ENCODE measurements around the gene CYP19A1.

The CYP19A1 gene

DNA sequence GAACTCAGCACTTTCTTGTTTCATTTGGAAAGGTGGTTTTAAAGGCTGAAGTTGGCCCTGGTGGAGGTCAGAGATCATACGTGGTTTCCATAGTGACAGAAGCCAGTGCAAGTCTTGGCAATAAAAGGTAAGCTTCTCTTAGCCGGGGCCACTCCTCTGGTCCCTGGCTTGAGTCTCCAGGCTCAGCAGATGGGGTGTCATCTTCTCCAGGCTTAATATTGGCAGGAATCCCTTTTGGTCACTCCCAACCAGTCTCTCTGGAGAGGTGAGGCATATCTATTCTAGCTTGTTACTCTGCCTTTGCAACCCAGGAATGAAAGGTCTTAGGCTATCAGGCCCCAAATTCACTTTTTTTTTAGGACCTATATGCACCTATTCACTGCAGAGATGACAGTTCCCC lies 4.8 kb downstream of the CYP19A1 start:
- no peaks in the 10 kb centered on the region for H3K36me3 ChIP-seq (ENCODE audit: control insufficient read depth in 2 of 2, insufficient read depth in 1 of 2, low read length in 2 of 2)
- ChIA-PET POLR2A (no interaction called here), CTCF (interaction anchor here (0.8 kb wide), 1 partner anchor 22 kb away, joined by 3 read pairs; no protein-coding TSS in a partner anchor)
- no peaks in the 10 kb centered on the region for H3K4me1 ChIP-seq (ENCODE audit: control insufficient read depth, insufficient read depth, low read length)
- TF ChIP-seq OSR2 (tag by site-specific recombination; IDR thresholded peaks at IDR 0.05), result no peak
- no peak for TF ChIP-seq ZNF202 (tag by site-specific recombination; IDR thresholded peaks at IDR 0.05; ENCODE audit: borderline replicate concordance)
- no peak for TF ChIP-seq ZBTB1 (tag by site-specific recombination; IDR thresholded peaks at IDR 0.05)
- no peak for TF ChIP-seq ZNF530 (tag by site-specific recombination; IDR thresholded peaks at IDR 0.05; ENCODE audit: low read depth)
- TF ChIP-seq ZNF24 (tag by site-specific recombination; IDR thresholded peaks at IDR 0.05), result no peak
- no peak for TF ChIP-seq ZNF747 (tag by site-specific recombination; IDR thresholded peaks at IDR 0.05)
- no peak for TF ChIP-seq ZNF704 (tag by site-specific recombination; IDR thresholded peaks at IDR 0.05)
- TF ChIP-seq ZBTB20 (tag by site-specific recombination; IDR thresholded peaks at IDR 0.05), result no peak
- TF ChIP-seq ZNF394 (tag by site-specific recombination; IDR thresholded peaks at IDR 0.05; ENCODE audit: borderline replicate concordance), result no peak
- TF ChIP-seq ZNF664 (tag by site-specific recombination; IDR thresholded peaks at IDR 0.05), result no peak
- no peak for TF ChIP-seq ZNF121 (tag by site-specific recombination; IDR thresholded peaks at IDR 0.05)
- TF ChIP-seq, protein P1, sequence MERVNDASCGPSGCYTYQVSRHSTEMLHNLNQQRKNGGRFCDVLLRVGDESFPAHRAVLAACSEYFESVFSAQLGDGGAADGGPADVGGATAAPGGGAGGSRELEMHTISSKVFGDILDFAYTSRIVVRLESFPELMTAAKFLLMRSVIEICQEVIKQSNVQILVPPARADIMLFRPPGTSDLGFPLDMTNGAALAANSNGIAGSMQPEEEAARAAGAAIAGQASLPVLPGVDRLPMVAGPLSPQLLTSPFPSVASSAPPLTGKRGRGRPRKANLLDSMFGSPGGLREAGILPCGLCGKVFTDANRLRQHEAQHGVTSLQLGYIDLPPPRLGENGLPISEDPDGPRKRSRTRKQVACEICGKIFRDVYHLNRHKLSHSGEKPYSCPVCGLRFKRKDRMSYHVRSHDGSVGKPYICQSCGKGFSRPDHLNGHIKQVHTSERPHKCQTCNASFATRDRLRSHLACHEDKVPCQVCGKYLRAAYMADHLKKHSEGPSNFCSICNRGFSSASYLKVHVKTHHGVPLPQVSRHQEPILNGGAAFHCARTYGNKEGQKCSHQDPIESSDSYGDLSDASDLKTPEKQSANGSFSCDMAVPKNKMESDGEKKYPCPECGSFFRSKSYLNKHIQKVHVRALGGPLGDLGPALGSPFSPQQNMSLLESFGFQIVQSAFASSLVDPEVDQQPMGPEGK (tag by site-specific recombination; IDR thresholded peaks at IDR 0.05), result no peak
- TF ChIP-seq ZNF335 (tag by site-specific recombination; conservative IDR thresholded peaks at IDR 0.05), result no peak
- no peak for TF ChIP-seq GLI4 (tag by site-specific recombination; IDR thresholded peaks at IDR 0.05)
- no peaks in the 10 kb centered on the region for H3K9me3 ChIP-seq (ENCODE audit: control insufficient read depth, insufficient read depth, low read depth, low read length)
- H3K4me3 ChIP-seq (ENCODE audit: low read depth, low read length), result no peak overlapping the region
- H3K27ac ChIP-seq (ENCODE audit: extremely low read depth, low read depth, low read length), result no peak overlapping the region

DNA sequence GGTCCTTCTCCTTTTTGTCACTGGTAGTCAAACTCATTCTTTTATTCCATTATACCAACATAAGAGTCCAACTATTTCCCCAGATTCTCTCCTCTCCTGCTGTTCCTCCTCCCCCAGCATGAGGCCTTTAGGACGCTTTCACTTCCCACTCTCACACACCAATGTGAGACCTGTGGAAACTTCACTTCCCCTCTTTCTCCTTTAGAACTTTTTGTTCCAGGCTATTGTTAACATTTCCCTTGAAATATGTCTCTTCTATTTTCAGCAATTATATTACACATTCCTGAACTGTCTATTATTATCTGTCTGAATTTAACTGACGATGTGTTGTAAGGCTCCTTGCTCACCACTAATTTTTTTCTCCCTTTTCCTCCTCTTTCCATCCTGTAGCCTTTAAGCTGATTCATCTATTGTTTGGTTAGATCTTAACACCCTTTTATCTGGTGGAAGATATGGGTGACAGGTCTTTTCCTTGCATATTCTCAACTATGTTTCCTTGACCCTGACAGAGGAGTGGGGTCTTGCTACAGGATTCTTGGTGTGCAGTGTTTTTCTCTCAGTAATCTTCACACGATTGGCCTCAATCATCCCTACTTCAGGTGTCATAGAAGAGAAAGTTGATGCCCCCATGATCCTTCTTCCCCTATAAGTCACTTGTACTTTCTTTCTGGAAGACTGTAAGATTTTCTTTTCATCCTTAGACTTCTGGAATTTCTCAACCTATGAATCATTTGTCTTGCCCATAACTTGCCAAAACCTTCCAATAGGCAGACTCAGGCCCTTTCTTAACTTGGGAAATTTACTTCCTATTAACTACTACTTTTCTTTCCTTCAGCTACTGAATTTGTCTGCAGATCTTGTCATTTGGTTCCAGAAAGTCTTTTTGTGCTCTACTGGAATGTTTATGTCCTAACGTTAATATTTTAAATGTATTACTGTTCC lies 5.9 kb downstream of the CYP19A1 start:
- no peaks in the 10 kb centered on the region for H3K9me3 ChIP-seq (ENCODE audit: control insufficient read depth, insufficient read depth, low read depth, low read length)
- no peaks in the 10 kb centered on the region for H3K4me1 ChIP-seq (ENCODE audit: control insufficient read depth, insufficient read depth, low read length)
- CTCF ChIA-PET, result interaction anchor here (0.8 kb wide), 1 partner anchor 21 kb away, joined by 3 read pairs; no protein-coding TSS in a partner anchor
- no peak overlapping the region for H3K4me3 ChIP-seq (ENCODE audit: low read depth, low read length)
- TF ChIP-seq, protein P2, sequence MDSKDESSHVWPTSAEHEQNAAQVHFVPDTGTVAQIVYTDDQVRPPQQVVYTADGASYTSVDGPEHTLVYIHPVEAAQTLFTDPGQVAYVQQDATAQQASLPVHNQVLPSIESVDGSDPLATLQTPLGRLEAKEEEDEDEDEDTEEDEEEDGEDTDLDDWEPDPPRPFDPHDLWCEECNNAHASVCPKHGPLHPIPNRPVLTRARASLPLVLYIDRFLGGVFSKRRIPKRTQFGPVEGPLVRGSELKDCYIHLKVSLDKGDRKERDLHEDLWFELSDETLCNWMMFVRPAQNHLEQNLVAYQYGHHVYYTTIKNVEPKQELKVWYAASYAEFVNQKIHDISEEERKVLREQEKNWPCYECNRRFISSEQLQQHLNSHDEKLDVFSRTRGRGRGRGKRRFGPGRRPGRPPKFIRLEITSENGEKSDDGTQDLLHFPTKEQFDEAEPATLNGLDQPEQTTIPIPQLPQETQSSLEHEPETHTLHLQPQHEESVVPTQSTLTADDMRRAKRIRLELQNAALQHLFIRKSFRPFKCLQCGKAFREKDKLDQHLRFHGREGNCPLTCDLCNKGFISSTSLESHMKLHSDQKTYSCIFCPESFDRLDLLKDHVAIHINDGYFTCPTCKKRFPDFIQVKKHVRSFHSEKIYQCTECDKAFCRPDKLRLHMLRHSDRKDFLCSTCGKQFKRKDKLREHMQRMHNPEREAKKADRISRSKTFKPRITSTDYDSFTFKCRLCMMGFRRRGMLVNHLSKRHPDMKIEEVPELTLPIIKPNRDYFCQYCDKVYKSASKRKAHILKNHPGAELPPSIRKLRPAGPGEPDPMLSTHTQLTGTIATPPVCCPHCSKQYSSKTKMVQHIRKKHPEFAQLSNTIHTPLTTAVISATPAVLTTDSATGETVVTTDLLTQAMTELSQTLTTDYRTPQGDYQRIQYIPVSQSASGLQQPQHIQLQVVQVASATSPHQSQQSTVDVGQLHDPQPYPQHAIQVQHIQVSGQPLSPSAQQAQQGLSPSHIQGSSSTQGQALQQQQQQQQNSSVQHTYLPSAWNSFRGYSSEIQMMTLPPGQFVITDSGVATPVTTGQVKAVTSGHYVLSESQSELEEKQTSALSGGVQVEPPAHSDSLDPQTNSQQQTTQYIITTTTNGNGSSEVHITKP (tag by site-specific recombination; IDR thresholded peaks at IDR 0.05), result no peak
- TF ChIP-seq, protein P3, sequence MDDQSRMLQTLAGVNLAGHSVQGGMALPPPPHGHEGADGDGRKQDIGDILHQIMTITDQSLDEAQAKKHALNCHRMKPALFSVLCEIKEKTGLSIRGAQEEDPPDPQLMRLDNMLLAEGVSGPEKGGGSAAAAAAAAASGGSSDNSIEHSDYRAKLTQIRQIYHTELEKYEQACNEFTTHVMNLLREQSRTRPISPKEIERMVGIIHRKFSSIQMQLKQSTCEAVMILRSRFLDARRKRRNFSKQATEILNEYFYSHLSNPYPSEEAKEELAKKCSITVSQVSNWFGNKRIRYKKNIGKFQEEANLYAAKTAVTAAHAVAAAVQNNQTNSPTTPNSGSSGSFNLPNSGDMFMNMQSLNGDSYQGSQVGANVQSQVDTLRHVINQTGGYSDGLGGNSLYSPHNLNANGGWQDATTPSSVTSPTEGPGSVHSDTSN (CRISPR knock-in tag; IDR thresholded peaks at IDR 0.05), result no peak
- TF ChIP-seq ZIC2 (tag by site-specific recombination; IDR thresholded peaks at IDR 0.05), result no peak
- no peak for TF ChIP-seq ZNF791 (tag by site-specific recombination; IDR thresholded peaks at IDR 0.05)
- TF ChIP-seq ZNF623 (tag by site-specific recombination; IDR thresholded peaks at IDR 0.05), result no peak
- TF ChIP-seq, protein P4, sequence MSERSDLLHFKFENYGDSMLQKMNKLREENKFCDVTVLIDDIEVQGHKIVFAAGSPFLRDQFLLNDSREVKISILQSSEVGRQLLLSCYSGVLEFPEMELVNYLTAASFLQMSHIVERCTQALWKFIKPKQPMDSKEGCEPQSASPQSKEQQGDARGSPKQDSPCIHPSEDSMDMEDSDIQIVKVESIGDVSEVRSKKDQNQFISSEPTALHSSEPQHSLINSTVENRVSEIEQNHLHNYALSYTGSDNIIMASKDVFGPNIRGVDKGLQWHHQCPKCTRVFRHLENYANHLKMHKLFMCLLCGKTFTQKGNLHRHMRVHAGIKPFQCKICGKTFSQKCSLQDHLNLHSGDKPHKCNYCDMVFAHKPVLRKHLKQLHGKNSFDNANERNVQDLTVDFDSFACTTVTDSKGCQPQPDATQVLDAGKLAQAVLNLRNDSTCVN (tag by site-specific recombination; optimal IDR thresholded peaks at IDR 0.05), result no peak
- TF ChIP-seq, protein P5, sequence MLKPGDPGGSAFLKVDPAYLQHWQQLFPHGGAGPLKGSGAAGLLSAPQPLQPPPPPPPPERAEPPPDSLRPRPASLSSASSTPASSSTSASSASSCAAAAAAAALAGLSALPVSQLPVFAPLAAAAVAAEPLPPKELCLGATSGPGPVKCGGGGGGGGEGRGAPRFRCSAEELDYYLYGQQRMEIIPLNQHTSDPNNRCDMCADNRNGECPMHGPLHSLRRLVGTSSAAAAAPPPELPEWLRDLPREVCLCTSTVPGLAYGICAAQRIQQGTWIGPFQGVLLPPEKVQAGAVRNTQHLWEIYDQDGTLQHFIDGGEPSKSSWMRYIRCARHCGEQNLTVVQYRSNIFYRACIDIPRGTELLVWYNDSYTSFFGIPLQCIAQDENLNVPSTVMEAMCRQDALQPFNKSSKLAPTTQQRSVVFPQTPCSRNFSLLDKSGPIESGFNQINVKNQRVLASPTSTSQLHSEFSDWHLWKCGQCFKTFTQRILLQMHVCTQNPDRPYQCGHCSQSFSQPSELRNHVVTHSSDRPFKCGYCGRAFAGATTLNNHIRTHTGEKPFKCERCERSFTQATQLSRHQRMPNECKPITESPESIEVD (tag by site-specific recombination; IDR thresholded peaks at IDR 0.05), result no peak
- TF ChIP-seq ZNF133 (tag by site-specific recombination; IDR thresholded peaks at IDR 0.05), result no peak
- H3K27ac ChIP-seq (ENCODE audit: extremely low read depth, low read depth, low read length), result no peak overlapping the region
- H3K36me3 ChIP-seq (ENCODE audit: control insufficient read depth in 2 of 2, insufficient read depth in 1 of 2, low read length in 2 of 2), result no peaks in the 10 kb centered on the region
- POLR2A ChIA-PET, result no interaction called here
